ENCODE results near the gene KDM3B.
A peak's percentile ranks its signal among the peaks of the same experiment; 100 is the strongest.

The KDM3B gene

GRCh38 chr5:138448481-138449398, 96.3 kb downstream of the KDM3B start:
- H3K27ac Mint-ChIP-seq: no peak overlapping the region
- peaks cover 14% of the 10 kb centered on the region for H3K27me3 Mint-ChIP-seq
- DNase-seq: no peak
- peaks cover 8% of the 10 kb centered on the region for H3K4me1 Mint-ChIP-seq
- no peaks in the 10 kb centered on the region for H3K9me3 Mint-ChIP-seq
- no peak for ATAC-seq
- no peak overlapping the region for H3K4me3 Mint-ChIP-seq

DNA sequence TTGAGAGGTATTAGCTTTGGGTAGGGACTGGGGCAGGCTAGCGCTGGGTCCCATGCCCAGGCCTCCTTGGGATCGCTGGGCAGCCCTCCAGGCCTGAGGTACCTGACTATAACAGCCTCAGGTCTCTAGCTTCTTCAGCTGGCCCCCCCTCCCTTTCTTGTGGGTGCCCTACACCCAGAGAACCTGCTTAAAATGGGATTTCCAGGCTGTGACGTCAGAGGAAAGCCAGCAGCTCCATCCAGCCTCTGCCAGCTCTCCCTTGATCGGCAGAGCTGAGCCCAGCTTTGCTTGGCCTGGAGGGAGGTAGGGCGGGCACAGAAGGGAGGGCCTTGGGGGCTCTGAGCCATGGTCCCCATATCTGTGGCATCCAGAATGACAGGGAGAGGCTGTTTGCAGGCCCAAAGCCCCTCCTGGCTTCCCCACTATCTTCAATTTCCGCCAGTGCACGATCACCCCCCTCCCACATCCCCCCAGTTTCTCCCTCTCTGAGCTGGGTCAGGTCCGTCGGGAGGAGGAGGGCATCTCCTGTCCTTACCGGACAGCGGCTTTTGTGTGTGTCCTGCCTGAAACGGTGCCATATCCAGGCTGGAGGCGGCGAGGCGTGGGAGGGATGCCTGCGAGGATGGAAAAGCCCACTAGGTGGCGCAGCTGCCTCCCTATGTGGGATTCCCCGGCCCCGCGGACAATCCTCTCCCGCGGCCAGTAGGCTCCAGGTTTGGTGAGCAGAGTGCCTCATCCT, 97.2 kb downstream of the KDM3B start:
- H3K27ac Mint-ChIP-seq: peak overlapping the region in 1 of 2 donors; percentile 85
- H3K4me3 Mint-ChIP-seq: peak overlapping the region; percentile 57 to 72

DNA sequence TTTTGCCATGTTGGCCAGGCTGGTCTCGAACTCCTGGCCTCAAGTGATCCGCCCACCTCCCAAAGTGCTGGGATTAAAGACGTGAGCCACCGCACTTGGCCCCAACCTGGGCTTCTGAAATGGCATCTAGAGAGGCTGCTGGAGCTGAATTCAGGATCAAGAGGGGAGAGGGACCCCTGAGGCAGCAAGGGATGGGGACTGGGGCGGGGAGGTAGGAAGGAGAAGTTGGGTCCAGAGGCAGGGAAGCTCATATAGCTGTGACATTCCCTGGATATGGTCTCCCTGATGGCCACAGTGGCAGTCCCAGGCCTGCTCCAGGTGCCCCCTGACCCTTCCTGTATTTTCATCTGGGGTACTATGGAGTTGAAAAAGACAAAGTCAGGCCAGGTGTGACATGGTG, 98.5 kb downstream of the KDM3B start:
- Mint-ChIP-seq H3K27me3 (peaks cover 14% of the 10 kb centered on the region), H3K27ac (no peak overlapping the region), H3K9me3 (no peaks in the 10 kb centered on the region), H3K4me1 (peaks cover 8% of the 10 kb centered on the region), H3K4me3 (no peak overlapping the region)
- DNase-seq (no peak), ATAC-seq (no peak)

More for the DNA sequence above, 97.2 kb downstream of the KDM3B start:
- Mint-ChIP-seq H3K9me3 (no peaks in the 10 kb centered on the region), H3K27me3 (peaks cover 14% of the 10 kb centered on the region), H3K4me1 (peaks cover 8% of the 10 kb centered on the region)
- ATAC-seq (peak; percentile 86), DNase-seq (peak; percentile 82 to 86)

- Mint-ChIP-seq H3K27me3 (peaks cover 13% of the 10 kb centered on the region), H3K4me3 (no peak overlapping the region), H3K27ac (no peak overlapping the region), H3K9me3 (no peaks in the 10 kb centered on the region), H3K4me1 (peaks cover 17% of the 10 kb centered on the region)
- DNase-seq (no peak), ATAC-seq (no peak)
These were observed 100.2 kb downstream of the KDM3B start for GRCh38 chr5:138452720-138453119.

- no peak overlapping the region for H3K4me3 Mint-ChIP-seq
- no peaks in the 10 kb centered on the region for H3K9me3 Mint-ChIP-seq
- no peak for DNase-seq
- ATAC-seq: no peak
- H3K27me3 Mint-ChIP-seq: peaks cover 4% of the 10 kb centered on the region
- no peak overlapping the region for H3K27ac Mint-ChIP-seq
- peaks cover 26% of the 10 kb centered on the region for H3K4me1 Mint-ChIP-seq
These were observed 101.1 kb downstream of the KDM3B start for GRCh38 chr5:138453590-138453989.

GRCh38 chr5:138454121-138454520, 101.6 kb downstream of the KDM3B start:
- Mint-ChIP-seq H3K4me1 (peaks cover 31% of the 10 kb centered on the region), H3K4me3 (no peak overlapping the region), H3K27ac (no peak overlapping the region), H3K9me3 (no peaks in the 10 kb centered on the region), H3K27me3 (no peaks in the 10 kb centered on the region)
- DNase-seq: no peak
- ATAC-seq: no peak

DNA sequence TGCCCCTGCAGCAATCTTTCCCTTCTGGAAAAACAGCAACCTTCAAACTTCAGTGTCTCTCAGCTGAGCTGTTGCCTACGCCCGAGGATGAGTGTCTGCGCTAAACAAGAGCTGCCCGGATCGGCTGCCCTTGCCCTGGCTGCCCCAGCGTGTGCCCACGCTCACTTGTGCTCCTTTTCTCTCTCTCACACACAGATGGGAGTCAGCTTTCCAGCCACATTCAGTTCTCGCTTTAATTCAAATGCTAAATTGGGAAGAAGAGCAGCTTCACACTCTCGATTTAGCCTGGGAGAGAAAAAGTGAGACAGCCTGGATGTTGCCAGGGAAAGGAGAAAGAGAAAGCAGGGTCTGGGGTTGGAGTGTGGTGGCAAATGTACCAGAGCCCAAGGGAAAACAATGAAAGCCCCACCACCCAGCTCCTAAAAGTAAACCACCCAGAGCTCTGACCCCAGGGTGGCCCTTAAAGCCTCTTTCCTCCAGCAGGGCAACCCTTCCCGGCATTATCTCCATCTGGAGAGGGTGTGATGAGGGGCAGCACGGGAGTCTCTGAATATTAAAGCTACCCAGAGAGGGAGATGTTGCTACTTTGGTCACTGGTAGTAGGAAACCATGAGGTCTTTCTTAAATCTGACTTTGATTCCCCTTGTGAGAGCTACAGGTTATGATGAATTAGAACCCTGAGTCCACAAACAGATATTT, 102.9 kb downstream of the KDM3B start:
- DNase-seq (no peak), ATAC-seq (no peak)
- peaks cover 35% of the 10 kb centered on the region for H3K4me1 Mint-ChIP-seq
- no peaks in the 10 kb centered on the region for H3K27me3 Mint-ChIP-seq
- H3K27ac Mint-ChIP-seq: no peak overlapping the region
- no peaks in the 10 kb centered on the region for H3K9me3 Mint-ChIP-seq
- H3K4me3 Mint-ChIP-seq: no peak overlapping the region

- Mint-ChIP-seq H3K9me3 (no peaks in the 10 kb centered on the region), H3K27ac (peak overlapping the region; percentile 55 to 80), H3K4me1 (peaks cover 52% of the 10 kb centered on the region), H3K4me3 (peak overlapping the region; percentile 77 to 92), H3K27me3 (no peaks in the 10 kb centered on the region)
- no peak for DNase-seq
- ATAC-seq: no peak
These were observed 105.2 kb downstream of the KDM3B start for GRCh38 chr5:138457531-138458275.

DNA sequence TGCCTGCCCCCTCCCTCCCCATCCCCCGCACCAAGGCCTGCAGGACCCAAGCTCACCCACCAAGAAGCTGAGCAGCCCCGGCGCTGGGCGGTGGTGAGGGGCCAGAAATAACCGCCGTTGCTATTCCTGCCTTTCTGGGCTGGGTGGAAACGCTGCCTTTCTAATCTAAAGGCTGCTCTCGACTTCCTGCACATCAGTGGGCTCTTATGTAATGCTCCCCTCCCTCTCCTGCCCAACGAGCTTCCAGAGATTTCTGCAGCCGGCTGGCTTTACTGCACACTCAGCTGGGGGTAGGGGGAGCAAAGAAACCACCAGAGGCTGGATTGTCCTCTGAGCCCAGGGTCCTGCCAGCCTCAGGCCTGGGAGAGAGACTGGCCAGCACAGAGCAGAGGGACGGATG, 105.9 kb downstream of the KDM3B start:
- H3K9me3 Mint-ChIP-seq: no peaks in the 10 kb centered on the region

DNA sequence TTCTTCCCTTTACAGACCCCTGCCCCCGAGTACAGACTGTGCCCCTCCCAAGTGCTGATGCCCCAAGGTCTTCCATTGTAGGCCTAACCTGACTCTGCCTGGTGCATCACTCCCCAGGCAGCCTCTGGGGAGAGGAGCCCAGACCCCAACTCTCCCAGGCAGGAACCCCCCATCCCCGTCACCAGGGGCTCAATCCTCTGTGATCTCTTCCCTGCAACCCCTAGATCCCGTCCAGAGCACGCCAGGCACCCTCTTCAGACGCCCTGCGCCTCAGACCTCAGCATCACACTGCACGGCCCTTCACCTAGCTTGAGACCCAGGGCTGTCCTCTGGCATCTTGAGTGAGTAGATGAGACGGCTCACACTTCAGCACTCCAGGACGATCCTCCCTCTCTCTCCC, 106.4 kb downstream of the KDM3B start:
- no peak for DNase-seq
- H3K27ac Mint-ChIP-seq: peak overlapping the region; percentile 99 to 100
- peaks cover 60% of the 10 kb centered on the region for H3K4me1 Mint-ChIP-seq
- peak; percentile 49 for ATAC-seq
- peak overlapping the region; percentile 92 to 94 for H3K4me3 Mint-ChIP-seq
- no peaks in the 10 kb centered on the region for H3K9me3 Mint-ChIP-seq
- no peaks in the 10 kb centered on the region for H3K27me3 Mint-ChIP-seq

More for the DNA sequence above, 105.9 kb downstream of the KDM3B start:
- Mint-ChIP-seq H3K27ac (peak overlapping the region in 1 of 2 donors; percentile 99), H3K4me1 (peaks cover 56% of the 10 kb centered on the region), H3K4me3 (peak overlapping the region; percentile 92 to 94), H3K27me3 (no peaks in the 10 kb centered on the region)
- ATAC-seq: no peak
- no peak for DNase-seq

- ATAC-seq: peak; percentile 87
- peak; percentile 79 to 92 for DNase-seq
- peaks cover 61% of the 10 kb centered on the region for H3K4me1 Mint-ChIP-seq
These were observed 106.9 kb downstream of the KDM3B start for GRCh38 chr5:138459311-138459933.

GRCh38 chr5:138460032-138460693, 107.7 kb downstream of the KDM3B start:
- Mint-ChIP-seq H3K4me3 (peak overlapping the region; percentile 92 to 94), H3K27ac (peak overlapping the region; percentile 99 to 100), H3K9me3 (no peaks in the 10 kb centered on the region), H3K27me3 (no peaks in the 10 kb centered on the region), H3K4me1 (peaks cover 61% of the 10 kb centered on the region)
- DNase-seq (no peak), ATAC-seq (no peak)

More at GRCh38 chr5:138459311-138459933, 106.9 kb downstream of the KDM3B start:
- H3K27ac Mint-ChIP-seq: peak overlapping the region; percentile 99 to 100
- H3K9me3 Mint-ChIP-seq: no peaks in the 10 kb centered on the region
- H3K27me3 Mint-ChIP-seq: no peaks in the 10 kb centered on the region
- H3K4me3 Mint-ChIP-seq: peak overlapping the region; percentile 92 to 94

GRCh38 chr5:138461343-138462125, 109.0 kb downstream of the KDM3B start:
- DNase-seq (no peak), ATAC-seq (no peak)
- H3K4me3 Mint-ChIP-seq: peak overlapping the region in 1 of 2 donors; percentile 16
- H3K4me1 Mint-ChIP-seq: peaks cover 64% of the 10 kb centered on the region
- H3K27me3 Mint-ChIP-seq: no peaks in the 10 kb centered on the region
- no peaks in the 10 kb centered on the region for H3K9me3 Mint-ChIP-seq
- peak overlapping the region in 1 of 2 donors; percentile 73 for H3K27ac Mint-ChIP-seq
